ENCODE measurements around the gene PPP1CA.

PPP1CA gene

GRCh38 chr11:67408437-67409200 lies 7.0 kb upstream of the PPP1CA start:
- Histone ChIP-seq H3K36me3 (ENCODE audit: control insufficient read depth, low read length) (peaks cover 59% of the 10 kb centered on the region), H3K27me3 (ENCODE audit: control insufficient read depth, low read length) (no peaks in the 10 kb centered on the region), H3K27ac (ENCODE audit: low read depth, low read length) (peak overlapping the region; percentile 96), H3K79me2 (ENCODE audit: control insufficient read depth, low read length) (peaks cover 37% of the 10 kb centered on the region), H3K9me2 (replicated peaks; ENCODE audit: control insufficient read depth, low read length) (no peaks in the 10 kb centered on the region), H3K4me1 (ENCODE audit: control insufficient read depth, low read length) (peaks cover 91% of the 10 kb centered on the region), H3K4me2 (ENCODE audit: low read length) (peak overlapping the region; percentile 80), H3K4me3 (ENCODE audit: low read length) (peak overlapping the region; percentile 93), H3F3A (ENCODE audit: control insufficient read depth, insufficient read depth) (peaks cover 23% of the 10 kb centered on the region), H3K9me3 (ENCODE audit: control insufficient read depth, insufficient read depth, low read length) (no peaks in the 10 kb centered on the region), H4K20me1 (ENCODE audit: control insufficient read depth, insufficient read depth, low read depth, low read length) (no peaks in the 10 kb centered on the region)
- TF ChIP-seq EZH2phosphoT487 (IDR thresholded peaks at IDR 0.05; ENCODE audit: borderline replicate concordance, low read length) (no peak), CTCF (IDR thresholded peaks at IDR 0.05; ENCODE audit: low read depth, low read length, poor library complexity, severe bottlenecking) (no peak)

GRCh38 chr11:67407688-67408163 lies 6.1 kb upstream of the PPP1CA start:
- peaks cover 26% of the 10 kb centered on the region for H3F3A ChIP-seq (ENCODE audit: control insufficient read depth, insufficient read depth)
- H3K36me3 ChIP-seq (ENCODE audit: control insufficient read depth, low read length), result peaks cover 59% of the 10 kb centered on the region
- peak overlapping the region; percentile 96 for H3K27ac ChIP-seq (ENCODE audit: low read depth, low read length)
- H3K4me3 ChIP-seq (ENCODE audit: low read length), result peak overlapping the region; percentile 93
- H3K79me2 ChIP-seq (ENCODE audit: control insufficient read depth, low read length), result peaks cover 43% of the 10 kb centered on the region
- no peaks in the 10 kb centered on the region for H3K27me3 ChIP-seq (ENCODE audit: control insufficient read depth, low read length)
- H4K20me1 ChIP-seq (ENCODE audit: control insufficient read depth, insufficient read depth, low read depth, low read length), result no peaks in the 10 kb centered on the region
- no peaks in the 10 kb centered on the region for H3K9me2 ChIP-seq (replicated peaks; ENCODE audit: control insufficient read depth, low read length)
- TF ChIP-seq CTCF (IDR thresholded peaks at IDR 0.05; ENCODE audit: low read depth, low read length, poor library complexity, severe bottlenecking) (no peak), EZH2phosphoT487 (IDR thresholded peaks at IDR 0.05; ENCODE audit: borderline replicate concordance, low read length) (no peak)
- no peaks in the 10 kb centered on the region for H3K9me3 ChIP-seq (ENCODE audit: control insufficient read depth, insufficient read depth, low read length)
- H3K4me2 ChIP-seq (ENCODE audit: low read length), result peak overlapping the region; percentile 80
- H3K4me1 ChIP-seq (ENCODE audit: control insufficient read depth, low read length), result peaks cover 92% of the 10 kb centered on the region

GRCh38 chr11:67406969-67407687 lies 5.5 kb upstream of the PPP1CA start:
- H3K9me2 ChIP-seq (replicated peaks; ENCODE audit: control insufficient read depth, low read length), result no peaks in the 10 kb centered on the region
- peak overlapping the region; percentile 96 for H3K27ac ChIP-seq (ENCODE audit: low read depth, low read length)
- TF ChIP-seq CTCF (IDR thresholded peaks at IDR 0.05; ENCODE audit: low read depth, low read length, poor library complexity, severe bottlenecking), result peak; percentile 51
- no peak for TF ChIP-seq EZH2phosphoT487 (IDR thresholded peaks at IDR 0.05; ENCODE audit: borderline replicate concordance, low read length)
- H3K79me2 ChIP-seq (ENCODE audit: control insufficient read depth, low read length), result peaks cover 44% of the 10 kb centered on the region
- H3K9me3 ChIP-seq (ENCODE audit: control insufficient read depth, insufficient read depth, low read length), result no peaks in the 10 kb centered on the region
- peak overlapping the region; percentile 93 for H3K4me3 ChIP-seq (ENCODE audit: low read length)
- H3K27me3 ChIP-seq (ENCODE audit: control insufficient read depth, low read length), result no peaks in the 10 kb centered on the region
- H3F3A ChIP-seq (ENCODE audit: control insufficient read depth, insufficient read depth), result peaks cover 28% of the 10 kb centered on the region
- peaks cover 92% of the 10 kb centered on the region for H3K4me1 ChIP-seq (ENCODE audit: control insufficient read depth, low read length)
- peaks cover 59% of the 10 kb centered on the region for H3K36me3 ChIP-seq (ENCODE audit: control insufficient read depth, low read length)
- H4K20me1 ChIP-seq (ENCODE audit: control insufficient read depth, insufficient read depth, low read depth, low read length), result no peaks in the 10 kb centered on the region
- peak overlapping the region; percentile 80 for H3K4me2 ChIP-seq (ENCODE audit: low read length)

Data from DOHH2 (cell line).